Thyroid gland (tissue), 4 donors: ENCODE data around the gene SH3TC2.

Experiments used
- POLR2A ChIP-seq, 2 donors: fragments of 450-650 bp; IDR thresholded peaks; one replicate each; pipeline ENCODE4 v1.6.1; 2017; ENCODE audit warnings: antibody characterized with exemption in 2 of 2, mild to moderate bottlenecking in 2 of 2, moderate library complexity in 1 of 2
- TF ChIP-seq, protein P1 (sequence below), 6 experiments: fragments of 200-600 bp in 3 of 6; fragments of 450-650 bp in 3 of 6; sonication (generic) in 3 of 6; IDR thresholded peaks; one replicate each; pipeline ENCODE4 v1.5.1; 2016 to 2019; ENCODE audit warnings: antibody characterized with exemption in 6 of 6, mild to moderate bottlenecking in 2 of 6, inconsistent platforms in 1 of 6, moderate library complexity in 1 of 6

DNA sequence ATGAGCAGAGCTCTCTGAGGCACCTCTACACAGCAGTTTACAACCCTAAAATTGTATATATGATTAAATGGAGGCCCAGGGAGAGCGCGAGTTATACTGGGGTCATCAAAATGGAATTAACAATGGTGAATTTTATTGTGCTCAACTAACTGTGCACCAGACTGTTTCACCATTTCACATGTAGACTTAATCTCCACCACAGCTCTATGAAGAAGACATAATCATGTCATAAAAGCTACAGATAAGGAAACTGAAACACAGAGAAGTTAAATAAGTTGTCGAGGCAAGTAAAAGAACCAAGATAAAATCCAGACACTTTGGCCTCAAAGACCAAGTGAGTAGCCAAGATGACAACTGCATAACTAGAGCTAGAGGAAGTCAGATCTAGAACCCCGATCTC, 1.5 kb downstream of the SH3TC2 start:
- TF ChIP-seq, protein P1, sequence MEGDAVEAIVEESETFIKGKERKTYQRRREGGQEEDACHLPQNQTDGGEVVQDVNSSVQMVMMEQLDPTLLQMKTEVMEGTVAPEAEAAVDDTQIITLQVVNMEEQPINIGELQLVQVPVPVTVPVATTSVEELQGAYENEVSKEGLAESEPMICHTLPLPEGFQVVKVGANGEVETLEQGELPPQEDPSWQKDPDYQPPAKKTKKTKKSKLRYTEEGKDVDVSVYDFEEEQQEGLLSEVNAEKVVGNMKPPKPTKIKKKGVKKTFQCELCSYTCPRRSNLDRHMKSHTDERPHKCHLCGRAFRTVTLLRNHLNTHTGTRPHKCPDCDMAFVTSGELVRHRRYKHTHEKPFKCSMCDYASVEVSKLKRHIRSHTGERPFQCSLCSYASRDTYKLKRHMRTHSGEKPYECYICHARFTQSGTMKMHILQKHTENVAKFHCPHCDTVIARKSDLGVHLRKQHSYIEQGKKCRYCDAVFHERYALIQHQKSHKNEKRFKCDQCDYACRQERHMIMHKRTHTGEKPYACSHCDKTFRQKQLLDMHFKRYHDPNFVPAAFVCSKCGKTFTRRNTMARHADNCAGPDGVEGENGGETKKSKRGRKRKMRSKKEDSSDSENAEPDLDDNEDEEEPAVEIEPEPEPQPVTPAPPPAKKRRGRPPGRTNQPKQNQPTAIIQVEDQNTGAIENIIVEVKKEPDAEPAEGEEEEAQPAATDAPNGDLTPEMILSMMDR (IDR thresholded peaks at IDR 0.05): no peak
- no peak for TF ChIP-seq POLR2A (IDR thresholded peaks at IDR 0.05)
